Measurements from ENCODE around the gene NOX5. TPM values are rescaled to one million over a fixed set of nuclear protein-coding genes. Genes with fewer than 3 reads are reported as not detected.

The NOX5 gene
- total RNA-seq, 2 experiments from 2014 or later, result not detected

- H3K4me3 Mint-ChIP-seq, result no peak overlapping the region
- H3K4me1 Mint-ChIP-seq, result no peaks in the 10 kb centered on the region
- ChIA-PET CTCF (no interaction called here), POLR2A (interaction anchor here (0.6 kb wide), 1 partner anchor 18 kb away, joined by 3 read pairs; no protein-coding TSS in a partner anchor)
- no peak for DNase-seq
- no peaks in the 10 kb centered on the region for H3K36me3 Mint-ChIP-seq (ENCODE audit: low read depth)
- no peaks in the 10 kb centered on the region for H3K9me3 Mint-ChIP-seq
- H3K27me3 Mint-ChIP-seq, result peaks cover 3% of the 10 kb centered on the region
- no peak overlapping the region for H3K27ac Mint-ChIP-seq
Observed at GRCh38 chr15:69096196-69096595, 81.7 kb downstream of the NOX5 start.

GRCh38 chr15:69096626-69097025, 82.1 kb downstream of the NOX5 start:
- Mint-ChIP-seq H3K27ac (no peak overlapping the region), H3K36me3 (ENCODE audit: low read depth) (no peaks in the 10 kb centered on the region), H3K9me3 (no peaks in the 10 kb centered on the region), H3K27me3 (peaks cover 4% of the 10 kb centered on the region), H3K4me1 (no peaks in the 10 kb centered on the region), H3K4me3 (no peak overlapping the region)
- no peak for DNase-seq
- POLR2A ChIA-PET, result no interaction called here
- CTCF ChIA-PET, result no interaction called here

DNA sequence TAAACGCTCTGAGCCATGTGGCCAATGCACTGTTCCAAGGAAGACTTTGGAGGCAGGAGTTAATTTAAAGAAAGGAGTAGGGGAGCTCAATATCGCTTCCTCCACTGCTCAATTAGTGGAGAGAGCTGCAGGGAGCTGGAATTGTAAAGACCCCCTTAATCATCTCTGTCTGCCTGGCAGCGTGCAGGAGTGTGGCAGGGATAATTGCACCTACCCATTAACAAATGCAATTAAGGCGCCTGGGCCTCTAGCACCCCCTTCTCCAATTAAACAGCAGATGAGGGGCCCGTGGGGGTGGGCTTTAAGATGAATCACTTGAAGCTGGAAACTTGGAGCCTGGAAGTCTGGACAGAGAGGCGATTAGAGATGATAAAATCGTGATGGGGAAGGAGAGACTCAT, 84.3 kb downstream of the NOX5 start:
- no peak for DNase-seq
- Mint-ChIP-seq H3K9me3 (no peaks in the 10 kb centered on the region), H3K27ac (no peak overlapping the region), H3K4me1 (no peaks in the 10 kb centered on the region), H3K4me3 (no peak overlapping the region), H3K27me3 (peaks cover 10% of the 10 kb centered on the region), H3K36me3 (ENCODE audit: low read depth) (no peaks in the 10 kb centered on the region)
- POLR2A ChIA-PET, result no interaction called here
- CTCF ChIA-PET, result no interaction called here

DNA sequence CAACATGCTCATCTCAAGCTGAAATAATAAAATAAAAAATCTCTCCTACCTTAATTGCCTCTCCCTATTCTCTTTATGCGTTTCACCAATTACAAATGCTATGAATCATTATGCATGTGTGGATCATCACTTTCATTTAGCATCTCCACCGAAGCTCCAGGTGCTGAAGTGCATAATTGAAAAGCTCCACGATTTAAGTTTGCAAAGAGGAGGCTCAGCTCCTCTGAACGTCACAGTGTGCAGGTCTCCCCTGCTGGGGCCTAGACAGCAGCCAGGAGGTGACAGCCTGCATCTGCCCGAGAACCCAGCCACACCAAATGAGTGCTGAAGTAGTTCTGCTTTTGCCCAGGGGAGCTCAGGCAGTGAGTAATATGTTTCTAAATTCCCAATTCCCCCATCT, 85.4 kb downstream of the NOX5 start:
- no peak for DNase-seq
- Mint-ChIP-seq H3K27ac (no peak overlapping the region), H3K36me3 (ENCODE audit: low read depth) (no peaks in the 10 kb centered on the region), H3K4me3 (no peak overlapping the region), H3K9me3 (no peaks in the 10 kb centered on the region), H3K27me3 (peaks cover 10% of the 10 kb centered on the region), H3K4me1 (peaks cover 5% of the 10 kb centered on the region)
- CTCF ChIA-PET, result interaction anchor here (1.5 kb wide), 1 partner anchor 14 kb away, joined by 3 read pairs; no protein-coding TSS in a partner anchor
- POLR2A ChIA-PET, result no interaction called here

DNA sequence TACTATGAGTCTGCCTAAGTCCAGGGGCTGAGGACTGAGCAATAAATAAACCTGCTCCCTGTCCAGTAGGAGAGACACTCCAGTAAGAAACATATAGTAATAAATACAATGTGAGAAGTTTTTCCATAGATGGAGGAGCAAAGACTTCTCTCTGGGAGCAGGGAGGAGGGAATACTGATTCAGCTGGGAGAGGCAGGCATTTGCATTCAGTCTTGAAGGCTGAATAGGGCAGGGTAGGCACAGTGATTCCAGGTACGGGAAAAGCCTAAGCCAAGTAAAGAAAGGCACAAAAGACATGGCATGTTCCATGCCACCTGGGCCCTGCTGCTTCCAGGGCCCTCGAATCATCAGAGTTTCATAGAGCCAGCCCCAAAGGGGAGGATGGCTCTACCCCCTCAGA, 86.3 kb downstream of the NOX5 start:
- no peak for DNase-seq
- ChIA-PET POLR2A (no interaction called here), CTCF (interaction anchor here (1.5 kb wide), 1 partner anchor 15 kb away, joined by 3 read pairs; no protein-coding TSS in a partner anchor)
- peaks cover 9% of the 10 kb centered on the region for H3K27me3 Mint-ChIP-seq
- no peaks in the 10 kb centered on the region for H3K9me3 Mint-ChIP-seq
- no peak overlapping the region for H3K4me3 Mint-ChIP-seq
- no peak overlapping the region for H3K27ac Mint-ChIP-seq
- H3K36me3 Mint-ChIP-seq (ENCODE audit: low read depth), result no peaks in the 10 kb centered on the region
- peaks cover 5% of the 10 kb centered on the region for H3K4me1 Mint-ChIP-seq

GRCh38 chr15:69104050-69104750, 89.7 kb downstream of the NOX5 start:
- Mint-ChIP-seq H3K4me1 (peaks cover 16% of the 10 kb centered on the region), H3K9me3 (no peaks in the 10 kb centered on the region), H3K27me3 (peaks cover 26% of the 10 kb centered on the region), H3K36me3 (ENCODE audit: low read depth) (no peaks in the 10 kb centered on the region), H3K4me3 (no peak overlapping the region), H3K27ac (no peak overlapping the region)
- CTCF ChIA-PET, result interaction anchor here (1.1 kb wide), 1 partner anchor 10 kb away, joined by 3 read pairs; no protein-coding TSS in a partner anchor
- POLR2A ChIA-PET, result no interaction called here
- DNase-seq, result no peak

GRCh38 chr15:69105451-69105985, 91.0 kb downstream of the NOX5 start:
- no peak overlapping the region for H3K4me3 Mint-ChIP-seq
- ChIA-PET POLR2A (no interaction called here), CTCF (interaction anchor here (0.6 kb wide), 1 partner anchor 20 kb away, joined by 3 read pairs; no protein-coding TSS in a partner anchor)

DNA sequence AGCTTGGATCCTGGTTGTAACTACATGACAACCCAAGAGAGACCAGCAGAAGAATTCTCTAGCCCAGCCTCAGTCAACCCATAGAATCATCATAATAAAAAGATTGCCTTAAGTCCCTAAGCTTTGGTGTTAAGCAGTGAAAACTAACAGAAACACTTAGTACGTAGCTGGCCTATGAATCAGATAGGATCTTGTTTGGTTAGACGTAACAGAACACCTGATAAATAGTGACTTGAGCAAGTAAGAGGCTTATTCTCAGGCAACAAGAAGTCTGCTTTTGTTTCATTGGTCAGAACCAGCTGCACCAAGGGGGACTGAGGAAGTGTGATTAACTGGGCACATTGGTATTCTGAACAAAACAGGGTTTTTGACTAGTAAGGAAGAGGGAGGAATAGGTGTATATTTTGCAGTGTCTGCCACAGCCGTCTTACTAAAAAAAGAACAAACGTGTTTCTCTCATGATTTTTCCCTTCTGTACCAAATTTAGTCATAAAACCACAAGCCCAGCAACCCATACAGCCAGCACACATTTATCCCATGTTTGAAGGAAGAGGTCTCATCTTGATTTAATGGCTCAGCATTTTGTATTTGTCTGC, 92.6 kb downstream of the NOX5 start:
- H3K9me3 Mint-ChIP-seq, result no peaks in the 10 kb centered on the region

More at GRCh38 chr15:69105451-69105985, 91.0 kb downstream of the NOX5 start:
- DNase-seq, result no peak
- Mint-ChIP-seq H3K4me1 (peaks cover 16% of the 10 kb centered on the region), H3K27me3 (peaks cover 33% of the 10 kb centered on the region), H3K27ac (no peak overlapping the region), H3K9me3 (no peaks in the 10 kb centered on the region), H3K36me3 (ENCODE audit: low read depth) (no peaks in the 10 kb centered on the region)

More for the DNA sequence above, 92.6 kb downstream of the NOX5 start:
- ChIA-PET POLR2A (no interaction called here), CTCF (no interaction called here)
- DNase-seq, result no peak
- Mint-ChIP-seq H3K27ac (no peak overlapping the region), H3K27me3 (peaks cover 31% of the 10 kb centered on the region), H3K36me3 (ENCODE audit: low read depth) (no peaks in the 10 kb centered on the region), H3K4me3 (no peak overlapping the region), H3K4me1 (peaks cover 16% of the 10 kb centered on the region)

Other genes starting within 250 kb of the NOX5 start
- 100 to 1,000 TPM; 219 to 286 TPM for gene ANP32A, start 193.8 kb upstream of the NOX5 start, total RNA-seq
- gene SPESP1, start 84.2 kb upstream of the NOX5 start, total RNA-seq, result under 1 TPM; 0.23 to 0.50 TPM
- gene GLCE, start 145.9 kb downstream of the NOX5 start, total RNA-seq, result 1 to 10 TPM; 3.8 to 5.0 TPM

All from activated CD4-positive, alpha-beta T cell treated with anti-CD3 and anti-CD28 coated beads, Interleukin-2, amount 10 ng/mL, durations not matched to agents 7 days and 5 days (primary cell).